ENCODE data around the gene ITGB1BP1.
"Not testable (repeated sequence)": the region's sequence is repeated elsewhere in the genome, so short reads cannot be mapped to it uniquely, and the experiment has no call there.

The ITGB1BP1 gene

GRCh38 chr2:9407363-9407811 is 15.9 kb downstream of the ITGB1BP1 start:
- Histone ChIP-seq H3K36me3 (ENCODE audit: insufficient read depth, low read length) (peaks cover 31% of the 10 kb centered on the region), H3K27me3 (ENCODE audit: control insufficient read depth in 1 of 2, insufficient read depth in 2 of 2, low read length in 2 of 2) (no peaks in the 10 kb centered on the region), H3K9ac (ENCODE audit: low read length) (no peak overlapping the region), H3K4me3 (ENCODE audit: low read depth in 1 of 2, low read length in 2 of 2) (no peak overlapping the region), H3K27ac (ENCODE audit: low read depth, low read length) (no peak overlapping the region), H3K9me3 (ENCODE audit: low read length) (no peaks in the 10 kb centered on the region), H3K4me1 (ENCODE audit: insufficient read depth, low read length) (peaks cover 19% of the 10 kb centered on the region)

GRCh38 chr2:9406529-9407362 is 16.6 kb downstream of the ITGB1BP1 start:
- Histone ChIP-seq H3K36me3 (ENCODE audit: insufficient read depth, low read length) (peaks cover 37% of the 10 kb centered on the region), H3K27ac (ENCODE audit: low read depth, low read length) (peak overlapping the region; percentile 12), H3K27me3 (ENCODE audit: control insufficient read depth in 1 of 2, insufficient read depth in 2 of 2, low read length in 2 of 2) (no peaks in the 10 kb centered on the region), H3K4me3 (ENCODE audit: low read depth in 1 of 2, low read length in 2 of 2) (no peak overlapping the region), H3K9ac (ENCODE audit: low read length) (no peak overlapping the region), H3K9me3 (ENCODE audit: low read length) (no peaks in the 10 kb centered on the region), H3K4me1 (ENCODE audit: insufficient read depth, low read length) (peaks cover 19% of the 10 kb centered on the region)

GRCh38 chr2:9405636-9406035 is 17.7 kb downstream of the ITGB1BP1 start:
- no peaks in the 10 kb centered on the region for H3K9me3 ChIP-seq (ENCODE audit: low read length)
- no peak overlapping the region for H3K27ac ChIP-seq (ENCODE audit: low read depth, low read length)
- no peak overlapping the region for H3K9ac ChIP-seq (ENCODE audit: low read length)
- no peak overlapping the region for H3K4me3 ChIP-seq (ENCODE audit: low read depth in 1 of 2, low read length in 2 of 2)
- peaks cover 19% of the 10 kb centered on the region for H3K4me1 ChIP-seq (ENCODE audit: insufficient read depth, low read length)
- peaks cover 39% of the 10 kb centered on the region for H3K36me3 ChIP-seq (ENCODE audit: insufficient read depth, low read length)
- no peaks in the 10 kb centered on the region for H3K27me3 ChIP-seq (ENCODE audit: control insufficient read depth in 1 of 2, insufficient read depth in 2 of 2, low read length in 2 of 2)

- no peak overlapping the region for H3K27ac ChIP-seq (ENCODE audit: low read depth, low read length)
- no peaks in the 10 kb centered on the region for H3K9me3 ChIP-seq (ENCODE audit: low read length)
- no peak overlapping the region for H3K4me3 ChIP-seq (ENCODE audit: low read depth in 1 of 2, low read length in 2 of 2)
- peaks cover 36% of the 10 kb centered on the region for H3K36me3 ChIP-seq (ENCODE audit: insufficient read depth, low read length)
- peaks cover 23% of the 10 kb centered on the region for H3K4me1 ChIP-seq (ENCODE audit: insufficient read depth, low read length)
- H3K9ac ChIP-seq (ENCODE audit: low read length): no peak overlapping the region
- H3K27me3 ChIP-seq (ENCODE audit: control insufficient read depth in 1 of 2, insufficient read depth in 2 of 2, low read length in 2 of 2): no peaks in the 10 kb centered on the region
Measured at GRCh38 chr2:9404451-9404850, 18.9 kb downstream of the ITGB1BP1 start.

GRCh38 chr2:9403924-9404323 is 19.4 kb downstream of the ITGB1BP1 start:
- Histone ChIP-seq H3K4me3 (ENCODE audit: low read depth in 1 of 2, low read length in 2 of 2) (no peak overlapping the region), H3K4me1 (ENCODE audit: insufficient read depth, low read length) (peaks cover 23% of the 10 kb centered on the region), H3K36me3 (ENCODE audit: insufficient read depth, low read length) (peaks cover 36% of the 10 kb centered on the region), H3K9me3 (ENCODE audit: low read length) (no peaks in the 10 kb centered on the region), H3K27me3 (ENCODE audit: control insufficient read depth in 1 of 2, insufficient read depth in 2 of 2, low read length in 2 of 2) (no peaks in the 10 kb centered on the region), H3K9ac (ENCODE audit: low read length) (no peak overlapping the region), H3K27ac (ENCODE audit: low read depth, low read length) (no peak overlapping the region)

GRCh38 chr2:9401646-9402371 is 21.5 kb downstream of the ITGB1BP1 start:
- Histone ChIP-seq H3K36me3 (ENCODE audit: insufficient read depth, low read length) (peaks cover 29% of the 10 kb centered on the region), H3K9me3 (ENCODE audit: low read length) (no peaks in the 10 kb centered on the region), H3K4me3 (ENCODE audit: low read depth in 1 of 2, low read length in 2 of 2) (no peak overlapping the region), H3K9ac (ENCODE audit: low read length) (no peak overlapping the region), H3K4me1 (ENCODE audit: insufficient read depth, low read length) (peaks cover 14% of the 10 kb centered on the region), H3K27ac (ENCODE audit: low read depth, low read length) (no peak overlapping the region), H3K27me3 (ENCODE audit: control insufficient read depth in 1 of 2, insufficient read depth in 2 of 2, low read length in 2 of 2) (no peaks in the 10 kb centered on the region)

- Histone ChIP-seq H3K36me3 (ENCODE audit: insufficient read depth, low read length) (peaks cover 29% of the 10 kb centered on the region), H3K4me1 (ENCODE audit: insufficient read depth, low read length) (peaks cover 11% of the 10 kb centered on the region), H3K9ac (ENCODE audit: low read length) (no peak overlapping the region), H3K4me3 (ENCODE audit: low read depth in 1 of 2, low read length in 2 of 2) (no peak overlapping the region), H3K27ac (ENCODE audit: low read depth, low read length) (no peak overlapping the region), H3K9me3 (ENCODE audit: low read length) (no peaks in the 10 kb centered on the region), H3K27me3 (ENCODE audit: control insufficient read depth in 1 of 2, insufficient read depth in 2 of 2, low read length in 2 of 2) (no peaks in the 10 kb centered on the region)
Measured at GRCh38 chr2:9401059-9401547, 22.2 kb downstream of the ITGB1BP1 start.

- H3K27ac ChIP-seq (ENCODE audit: low read depth, low read length): no peak overlapping the region
Measured at GRCh38 chr2:9400268-9401058, 22.9 kb downstream of the ITGB1BP1 start.

GRCh38 chr2:9398881-9399780 is 24.2 kb downstream of the ITGB1BP1 start:
- no peaks in the 10 kb centered on the region for H3K27me3 ChIP-seq (ENCODE audit: control insufficient read depth in 1 of 2, insufficient read depth in 2 of 2, low read length in 2 of 2)
- no peak overlapping the region for H3K27ac ChIP-seq (ENCODE audit: low read depth, low read length)
- H3K9me3 ChIP-seq (ENCODE audit: low read length): no peaks in the 10 kb centered on the region
- no peak overlapping the region for H3K4me3 ChIP-seq (ENCODE audit: low read depth in 1 of 2, low read length in 2 of 2)
- H3K36me3 ChIP-seq (ENCODE audit: insufficient read depth, low read length): peaks cover 28% of the 10 kb centered on the region
- H3K4me1 ChIP-seq (ENCODE audit: insufficient read depth, low read length): peaks cover 7% of the 10 kb centered on the region
- no peak overlapping the region for H3K9ac ChIP-seq (ENCODE audit: low read length)

More at GRCh38 chr2:9400268-9401058, 22.9 kb downstream of the ITGB1BP1 start:
- no peak overlapping the region for H3K9ac ChIP-seq (ENCODE audit: low read length)
- H3K36me3 ChIP-seq (ENCODE audit: insufficient read depth, low read length): peaks cover 29% of the 10 kb centered on the region
- no peaks in the 10 kb centered on the region for H3K27me3 ChIP-seq (ENCODE audit: control insufficient read depth in 1 of 2, insufficient read depth in 2 of 2, low read length in 2 of 2)
- no peaks in the 10 kb centered on the region for H3K9me3 ChIP-seq (ENCODE audit: low read length)
- peaks cover 11% of the 10 kb centered on the region for H3K4me1 ChIP-seq (ENCODE audit: insufficient read depth, low read length)
- no peak overlapping the region for H3K4me3 ChIP-seq (ENCODE audit: low read depth in 1 of 2, low read length in 2 of 2)

GRCh38 chr2:9398251-9398650 is 25.1 kb downstream of the ITGB1BP1 start:
- not testable (repeated sequence) for H3K27me3 ChIP-seq (ENCODE audit: control insufficient read depth in 1 of 2, insufficient read depth in 2 of 2, low read length in 2 of 2); H3K9ac ChIP-seq (ENCODE audit: low read length); H3K9me3 ChIP-seq (ENCODE audit: low read length); H3K27ac ChIP-seq (ENCODE audit: low read depth, low read length); H3K4me3 ChIP-seq (ENCODE audit: low read depth in 1 of 2, low read length in 2 of 2); H3K4me1 ChIP-seq (ENCODE audit: insufficient read depth, low read length)
- H3K36me3 ChIP-seq (ENCODE audit: insufficient read depth, low read length): peaks cover 22% of the 10 kb centered on the region
